Activated CD4-positive, CD25-positive, alpha-beta regulatory T cell treated with anti-CD3 and anti-CD28 coated beads, Interleukin-2, amount 50 U/mL, for 24 hours (primary cell): ENCODE measurements around the gene MAP2K1.
A peak's percentile ranks its signal among the peaks of the same experiment; 100 is the strongest.
"Not testable (repeated sequence)": the region's sequence is repeated elsewhere in the genome, so short reads cannot be mapped to it uniquely, and the experiment has no call there.

Experiments
- ATAC-seq, 2 donors: fragments of 150-1000 bp; cut with Tn5 transposase; one replicate each; pipeline ENCODE4 v1.10.0; 2021; ENCODE audit warnings: mild to moderate bottlenecking in 1 of 2, moderate library complexity in 1 of 2

MAP2K1 gene

GRCh38 chr15:66386204-66387123 lies at the start of gene MAP2K1:
Gene MAP2K1 (plus strand): TSS chr15:66386912. CDS start chr15:66387348, 436 bp downstream.
- peak; percentile 80 to 87 for ATAC-seq

DNA sequence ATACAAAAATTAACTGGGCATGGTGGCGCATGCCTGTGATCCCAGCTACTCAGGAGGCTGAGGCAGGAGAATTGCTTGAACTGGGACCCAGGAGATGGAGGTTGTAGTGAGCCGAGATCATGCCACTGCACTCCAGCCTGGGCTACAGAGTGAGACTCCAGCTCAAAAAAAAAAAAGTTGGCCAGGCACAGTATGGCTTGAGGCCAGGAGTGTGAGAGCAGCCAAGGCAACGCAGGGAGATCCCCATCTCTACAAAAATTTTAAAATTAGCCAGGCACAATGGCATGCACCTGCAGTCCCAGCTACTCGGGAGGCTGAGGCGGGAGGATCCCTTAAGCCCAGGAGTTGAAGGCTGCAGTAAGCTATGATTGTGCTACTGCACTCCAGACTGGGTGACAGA lies 38.2 kb upstream of the MAP2K1 start:
- ATAC-seq, result not testable (repeated sequence)

DNA sequence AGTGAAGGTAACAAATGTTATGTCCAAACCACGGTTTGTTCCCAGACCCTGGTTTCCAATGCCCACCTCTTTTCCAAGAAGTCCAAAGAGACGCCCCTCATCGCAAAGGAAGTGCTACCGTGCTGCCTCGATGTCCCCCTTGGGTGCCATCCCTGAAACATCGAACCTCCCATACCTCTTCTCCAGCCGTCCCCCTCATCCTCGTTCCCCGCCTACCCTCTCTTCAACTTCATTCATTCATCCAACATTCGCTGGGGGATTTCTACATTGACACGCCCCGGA lies 30.7 kb upstream of the MAP2K1 start:
- ATAC-seq, result no peak

GRCh38 chr15:66356359-66357236 lies 30.1 kb upstream of the MAP2K1 start, which contains the start of gene TIPIN:
Gene TIPIN (minus strand): TSS chr15:66356685. CDS start chr15:66352947, 3,738 bp downstream.
- peak; percentile 97 for ATAC-seq

- no peak for ATAC-seq
Measured at GRCh38 chr15:66359740-66360139, 27.0 kb upstream of the MAP2K1 start.

- ATAC-seq, result not testable (repeated sequence)
Measured at GRCh38 chr15:66361745-66362460, 24.8 kb upstream of the MAP2K1 start.

- no peak for ATAC-seq
Measured at GRCh38 chr15:66362776-66363175, 23.9 kb upstream of the MAP2K1 start.

- no peak for ATAC-seq
Measured at GRCh38 chr15:66364944-66365528, 21.7 kb upstream of the MAP2K1 start.

DNA sequence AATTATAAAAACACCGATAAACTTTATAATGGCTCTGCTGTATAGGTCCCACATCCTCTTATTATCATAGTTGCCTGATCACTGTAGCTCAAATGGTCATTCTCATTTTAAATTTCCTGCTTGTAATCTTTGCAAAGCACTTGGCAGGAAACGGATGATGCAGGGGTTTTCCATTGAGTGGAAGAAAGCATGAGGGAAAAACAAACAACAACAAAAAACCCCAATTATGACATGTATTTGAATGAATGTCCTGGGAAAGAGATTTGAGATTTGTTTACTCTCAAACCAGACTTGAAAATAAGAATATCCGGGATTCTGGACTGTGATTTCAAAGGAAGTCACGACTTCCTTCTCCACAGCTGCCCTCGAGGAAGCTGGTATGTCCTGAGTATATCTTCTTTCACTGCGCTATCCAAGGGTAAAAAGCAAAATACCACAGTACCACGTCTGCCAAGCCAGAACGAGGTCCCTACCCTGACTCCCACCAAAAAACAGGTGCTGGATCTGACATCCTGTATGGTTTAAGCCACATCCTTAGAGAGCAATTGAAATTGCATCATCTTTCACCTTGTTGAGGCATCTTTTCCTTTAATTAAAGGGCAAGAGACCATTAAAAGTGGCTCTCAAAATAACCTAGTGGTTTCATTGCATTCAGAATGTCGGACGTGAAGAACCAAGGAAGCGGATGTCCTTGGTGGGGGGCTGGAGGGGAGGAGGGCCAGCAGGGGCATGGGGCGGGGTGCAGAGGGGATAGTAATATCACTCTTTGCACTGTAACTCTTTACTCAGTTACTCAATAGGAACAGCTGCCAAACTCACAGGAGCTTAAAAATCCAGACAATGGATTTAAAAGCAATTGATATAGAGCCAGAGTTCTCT lies 16.7 kb upstream of the MAP2K1 start:
- ATAC-seq, result peak; percentile 60 to 80

DNA sequence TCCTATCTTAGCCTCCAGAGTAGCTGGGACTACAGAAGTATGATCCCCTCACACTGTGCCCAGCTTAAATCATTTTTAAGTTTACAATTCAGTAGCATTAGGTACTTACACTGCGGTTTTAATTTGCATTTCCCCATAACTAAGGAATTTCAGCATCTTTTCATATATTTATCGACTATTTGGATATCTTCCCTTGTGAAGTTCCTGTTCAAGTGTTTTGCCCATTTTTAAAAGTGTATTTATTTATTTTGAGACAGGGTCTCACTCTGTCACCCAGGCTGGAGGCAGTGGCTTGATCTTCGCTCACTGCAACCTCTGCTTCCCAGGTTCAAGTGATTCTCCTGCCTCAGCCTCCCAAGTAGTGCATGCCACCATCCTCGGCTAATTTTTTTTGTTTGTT lies 12.5 kb upstream of the MAP2K1 start:
- ATAC-seq, result no peak

DNA sequence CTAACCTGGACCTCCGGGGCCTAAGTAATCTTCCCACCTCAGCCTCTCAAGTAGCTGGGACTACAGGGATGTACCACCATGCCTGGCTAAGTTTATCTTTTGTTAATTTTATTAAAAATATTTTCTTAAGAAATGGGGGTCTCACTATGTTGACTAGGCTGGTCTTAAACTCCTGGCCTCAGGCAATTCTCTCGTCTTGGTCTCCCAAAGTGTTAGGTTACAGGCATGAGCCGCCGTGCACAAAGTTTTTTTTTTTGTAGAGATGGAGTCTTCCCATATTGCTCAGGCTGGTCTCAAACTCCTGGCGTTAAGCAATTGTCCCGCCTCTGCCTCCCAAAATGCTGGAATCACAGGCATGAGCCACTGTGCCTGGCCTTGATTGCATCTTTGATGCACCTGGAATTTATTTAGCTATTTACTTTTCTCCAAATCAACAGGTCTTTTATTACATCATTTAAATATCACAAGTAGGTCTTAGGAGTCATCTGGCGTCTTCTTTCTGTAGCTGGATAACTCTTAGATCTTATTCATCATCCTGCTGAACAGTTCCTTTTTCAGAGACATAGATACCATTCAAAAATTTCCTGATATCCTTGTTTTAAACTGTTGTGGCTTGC lies 7.8 kb upstream of the MAP2K1 start:
- ATAC-seq, result no peak

DNA sequence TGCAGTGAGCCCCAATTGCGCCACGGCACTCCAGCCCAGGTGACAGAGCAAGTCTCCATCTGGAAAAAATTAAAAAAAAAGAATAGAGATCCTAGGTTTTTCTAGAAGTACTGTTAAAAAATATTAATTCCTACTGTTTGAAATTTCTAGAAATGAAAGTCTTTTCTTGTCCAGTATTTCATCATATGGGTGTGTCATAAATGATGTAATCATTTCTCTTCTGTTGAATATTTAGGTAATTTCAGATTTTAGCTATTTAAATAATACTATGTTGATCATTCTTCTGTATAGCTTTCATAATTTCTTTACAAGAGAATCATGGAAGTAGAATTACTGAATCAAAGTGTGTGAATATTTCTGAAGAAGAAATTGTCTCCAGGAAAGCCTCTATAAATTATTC lies 5.3 kb upstream of the MAP2K1 start:
- ATAC-seq, result not testable (repeated sequence)

DNA sequence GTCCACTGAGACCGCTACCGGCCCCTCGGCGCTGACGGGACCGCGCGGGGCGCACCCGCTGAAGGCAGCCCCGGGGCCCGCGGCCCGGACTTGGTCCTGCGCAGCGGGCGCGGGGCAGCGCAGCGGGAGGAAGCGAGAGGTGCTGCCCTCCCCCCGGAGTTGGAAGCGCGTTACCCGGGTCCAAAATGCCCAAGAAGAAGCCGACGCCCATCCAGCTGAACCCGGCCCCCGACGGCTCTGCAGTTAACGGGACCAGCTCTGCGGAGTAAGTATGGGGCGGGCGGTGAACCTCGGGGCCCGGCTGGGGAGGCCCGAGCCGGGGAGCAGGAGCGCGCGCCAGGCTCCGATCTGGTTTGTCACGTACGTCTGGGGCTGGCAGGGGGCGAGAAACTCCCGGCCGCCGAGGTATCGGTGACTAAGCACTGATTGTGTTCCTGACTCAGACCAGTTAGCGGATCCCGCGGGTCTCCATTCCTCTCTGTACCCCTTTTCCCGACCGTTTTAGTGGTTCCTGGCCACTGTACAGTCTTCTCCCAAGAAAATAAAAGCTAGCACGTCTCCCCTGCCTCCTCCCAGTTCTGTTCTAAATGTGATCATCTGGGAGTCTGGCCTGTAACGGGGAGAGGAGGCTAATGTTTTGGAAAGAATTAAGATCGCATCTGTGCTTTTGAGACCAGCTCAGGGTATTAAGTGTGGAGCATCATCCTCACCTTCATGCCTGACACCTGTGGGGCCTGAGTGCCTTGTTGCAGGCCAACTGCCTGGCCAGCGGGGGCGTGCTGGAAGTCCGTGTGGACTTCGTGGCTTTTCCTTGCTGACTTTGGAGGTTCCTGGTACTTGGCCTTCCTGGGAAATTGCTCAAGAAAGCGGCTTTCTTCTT lies 691 bp downstream of the MAP2K1 start:
- ATAC-seq, result peak; percentile 67 to 70

- no peak for ATAC-seq
Measured at GRCh38 chr15:66388043-66388363, 1.3 kb downstream of the MAP2K1 start.

DNA sequence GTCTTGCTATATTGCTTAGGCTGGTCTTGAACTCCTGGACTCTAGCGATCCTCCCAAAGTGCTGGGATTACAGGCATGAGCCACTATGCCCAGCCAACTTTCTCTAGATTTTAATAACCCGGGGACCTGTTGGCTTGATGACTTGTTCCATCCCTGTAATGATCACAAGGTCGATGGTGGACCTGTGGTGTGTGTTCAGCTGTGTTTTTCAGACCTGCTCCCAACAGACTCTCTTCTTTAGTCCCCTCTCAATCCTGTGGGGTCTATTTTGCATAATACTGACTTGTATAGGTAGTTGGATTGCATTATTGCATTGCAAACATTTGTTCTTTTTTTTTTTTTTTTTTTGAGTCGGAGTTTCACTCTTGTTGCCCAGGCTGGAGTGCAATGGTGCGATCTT lies 1.9 kb downstream of the MAP2K1 start:
- ATAC-seq, result no peak

DNA sequence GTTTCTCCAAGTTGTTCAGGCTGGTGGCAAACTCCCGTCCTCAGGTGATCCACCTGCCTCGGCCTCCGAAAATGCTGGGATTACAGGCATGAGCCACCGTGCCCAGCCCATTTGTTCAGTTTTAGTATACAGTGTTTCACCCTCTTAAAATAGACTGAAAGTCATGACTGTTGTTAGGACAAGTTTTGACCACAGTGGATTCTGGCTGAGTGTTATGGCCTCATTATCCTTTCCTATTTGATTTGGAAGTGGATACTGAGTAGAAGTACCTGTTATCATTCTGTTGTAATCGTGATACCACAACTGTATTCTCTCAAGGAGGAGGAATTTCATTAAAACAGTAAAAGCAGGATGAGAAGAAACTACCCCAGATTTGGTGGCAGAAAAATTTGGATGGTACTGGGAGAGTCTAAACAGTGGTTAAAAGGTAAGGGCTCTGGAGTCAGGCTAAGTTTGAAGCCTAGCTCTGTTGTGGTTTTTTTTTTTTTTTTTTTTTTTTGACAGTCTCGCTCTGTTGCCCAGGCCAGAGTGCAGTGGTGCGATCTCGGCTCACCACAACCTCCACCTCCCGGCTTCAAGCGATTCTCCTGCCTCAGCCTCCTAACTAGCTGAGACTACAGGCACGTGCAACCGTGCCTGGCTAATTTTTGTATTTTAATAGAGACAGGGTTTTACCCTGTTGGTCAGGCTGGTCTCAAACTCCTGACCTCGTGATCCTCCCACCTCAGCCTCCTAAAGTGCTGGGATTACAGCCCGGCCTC lies 2.6 kb downstream of the MAP2K1 start:
- ATAC-seq, result no peak

DNA sequence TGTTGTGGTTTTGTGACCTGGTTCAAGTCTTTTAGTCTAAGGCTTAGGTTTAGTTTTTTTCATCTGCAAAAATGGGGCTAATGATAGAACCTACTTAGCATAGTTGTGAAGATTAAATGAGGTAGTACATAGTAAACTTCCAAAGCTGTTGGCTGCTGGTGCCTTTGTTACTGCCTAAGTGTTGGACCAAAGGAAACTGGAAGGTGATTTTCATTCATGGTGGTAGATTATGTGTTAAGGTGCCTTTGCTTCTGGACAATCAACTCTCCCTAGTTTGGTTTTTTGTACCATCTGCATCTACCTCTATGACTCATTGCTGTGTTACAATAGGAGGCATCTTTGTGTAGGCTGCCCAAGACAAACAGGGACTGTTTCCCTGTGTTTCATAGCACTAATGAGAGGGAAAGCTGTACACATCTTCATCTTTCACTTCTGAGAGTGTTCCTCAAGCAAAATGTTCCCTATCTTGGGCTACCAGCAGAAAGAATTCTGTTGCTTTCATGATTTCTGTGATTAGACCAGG lies 3.2 kb downstream of the MAP2K1 start:
- ATAC-seq, result no peak

- no peak for ATAC-seq
Measured at GRCh38 chr15:66390678-66391077, 4.0 kb downstream of the MAP2K1 start.

GRCh38 chr15:66393037-66393436 lies 6.3 kb downstream of the MAP2K1 start:
- ATAC-seq, result not testable (repeated sequence)
